ENCODE data around the gene TRANK1.
"Not testable (repeated sequence)": the region's sequence is repeated elsewhere in the genome, so short reads cannot be mapped to it uniquely, and the experiment has no call there.

Gene TRANK1

GRCh38 chr3:36891701-36892160 is 53.1 kb downstream of the TRANK1 start:
- TF ChIP-seq GLIS3 (CRISPR knock-in tag; IDR thresholded peaks at IDR 0.05) (no peak), OSR1 (CRISPR knock-in tag; IDR thresholded peaks at IDR 0.05) (no peak), ZFP30 (CRISPR knock-in tag; IDR thresholded peaks at IDR 0.05) (no peak), BACH2 (CRISPR knock-in tag; IDR thresholded peaks at IDR 0.05; ENCODE audit: borderline replicate concordance) (no peak), SNAI2 (CRISPR knock-in tag; IDR thresholded peaks at IDR 0.05) (no peak), ZNF70 (CRISPR knock-in tag; IDR thresholded peaks at IDR 0.05) (no peak), TCF4 (CRISPR knock-in tag; IDR thresholded peaks at IDR 0.05; ENCODE audit: borderline replicate concordance) (no peak), ESRRG (CRISPR knock-in tag; IDR thresholded peaks at IDR 0.05) (no peak), ISL1 (CRISPR knock-in tag; IDR thresholded peaks at IDR 0.05) (no peak), ZFP3 (CRISPR knock-in tag; IDR thresholded peaks at IDR 0.05) (no peak), RARB (CRISPR knock-in tag; IDR thresholded peaks at IDR 0.05) (no peak), TSHZ2 (CRISPR knock-in tag; IDR thresholded peaks at IDR 0.05) (no peak), PATZ1 (CRISPR knock-in tag; IDR thresholded peaks at IDR 0.05; ENCODE audit: borderline replicate concordance) (no peak), ZC3H10 (CRISPR knock-in tag; IDR thresholded peaks at IDR 0.05) (no peak), CSRNP3 (CRISPR knock-in tag; IDR thresholded peaks at IDR 0.05) (no peak), ARNTL (CRISPR knock-in tag; IDR thresholded peaks at IDR 0.05; ENCODE audit: borderline replicate concordance, low read depth) (no peak), PPARA (CRISPR knock-in tag; IDR thresholded peaks at IDR 0.05; ENCODE audit: borderline replicate concordance) (no peak), ZNF8 (CRISPR knock-in tag; IDR thresholded peaks at IDR 0.05) (no peak), ZNF565 (CRISPR knock-in tag; conservative IDR thresholded peaks at IDR 0.05; ENCODE audit: low read depth) (no peak)
- ATAC-seq: no peak

- not testable (repeated sequence) for ATAC-seq
These were observed 53.8 kb downstream of the TRANK1 start for GRCh38 chr3:36891097-36891496.

- ATAC-seq: no peak
- no peak for TF ChIP-seq ISL1 (CRISPR knock-in tag; IDR thresholded peaks at IDR 0.05)
- TF ChIP-seq SNAI2 (CRISPR knock-in tag; IDR thresholded peaks at IDR 0.05): no peak
- no peak for TF ChIP-seq ARNTL (CRISPR knock-in tag; IDR thresholded peaks at IDR 0.05; ENCODE audit: borderline replicate concordance, low read depth)
- TF ChIP-seq TCF4 (CRISPR knock-in tag; IDR thresholded peaks at IDR 0.05; ENCODE audit: borderline replicate concordance): no peak
- TF ChIP-seq POU6F1 (CRISPR knock-in tag; IDR thresholded peaks at IDR 0.05; ENCODE audit: borderline replicate concordance, low read depth): no peak
These were observed 54.6 kb downstream of the TRANK1 start for GRCh38 chr3:36890261-36890660.

GRCh38 chr3:36881735-36882134 is 63.1 kb downstream of the TRANK1 start:
- TF ChIP-seq GLIS3 (CRISPR knock-in tag; IDR thresholded peaks at IDR 0.05) (no peak), ISL1 (CRISPR knock-in tag; IDR thresholded peaks at IDR 0.05) (no peak), ESRRG (CRISPR knock-in tag; IDR thresholded peaks at IDR 0.05) (no peak), CSRNP3 (CRISPR knock-in tag; IDR thresholded peaks at IDR 0.05) (no peak), ZC3H10 (CRISPR knock-in tag; IDR thresholded peaks at IDR 0.05) (no peak)
- ATAC-seq: no peak

- not testable (repeated sequence) for ATAC-seq
These were observed 65.0 kb downstream of the TRANK1 start for GRCh38 chr3:36879842-36880241.

Data from SK-N-SH treated with all-trans-retinoic acid at 6 μM for 48 hours (cell line).